Endodermal cell (in vitro differentiated cells): ENCODE data around the gene TCOF1. TPM values are rescaled to one million over a fixed set of nuclear protein-coding genes. Genes with fewer than 3 reads are reported as not detected.

Experiments used
- DNase-seq: peaks from one replicate; pipeline ENCODE4 v3.0.0-alpha.2; 2017
- H3K27ac ChIP-seq: 2 replicates; pipeline ENCODE4 v1.5.1; 2013; ENCODE audit warnings: mild to moderate bottlenecking, low read depth, low read length, moderate library complexity
- H3K27me3 ChIP-seq: 2 replicates; pipeline ENCODE4 v1.6.1; 2013; ENCODE audit warnings: mild to moderate bottlenecking, low read length, moderate library complexity; ENCODE audit not compliant: insufficient read depth, control insufficient read depth, poor library complexity, severe bottlenecking
- H3K36me3 ChIP-seq: 2 replicates; pipeline ENCODE4 v1.7.0; 2013; ENCODE audit warnings: mild to moderate bottlenecking, low read length, moderate library complexity; ENCODE audit not compliant: control insufficient read depth, insufficient read depth
- H3K4me1 ChIP-seq: one replicate; pipeline ENCODE4 v1.7.0; 2013; ENCODE audit warnings: low read length; ENCODE audit not compliant: control insufficient read depth, insufficient read depth
- H3K4me3 ChIP-seq: 2 replicates; pipeline ENCODE4 v1.5.1; 2013; ENCODE audit warnings: mild to moderate bottlenecking, low read length, moderate library complexity
- H3K9ac ChIP-seq: 2 replicates; pipeline ENCODE4 v1.6.1; 2013; ENCODE audit warnings: mild to moderate bottlenecking, low read length, moderate library complexity; ENCODE audit not compliant: poor library complexity, severe bottlenecking; ENCODE audit errors: extremely low read depth
- H3K9me3 ChIP-seq: 2 replicates; pipeline ENCODE4 v1.6.1; 2013; ENCODE audit warnings: mild to moderate bottlenecking, low read length, moderate library complexity; ENCODE audit not compliant: control insufficient read depth
- H3K27ac Mint-ChIP-seq: 2 replicates; pipeline ENCODE4 v1.8.0; 2020; ENCODE audit warnings: mixed read lengths
- H3K27me3 Mint-ChIP-seq: 2 replicates; pipeline ENCODE4 v1.8.0; 2021; ENCODE audit warnings: mild to moderate bottlenecking, mixed read lengths; ENCODE audit not compliant: insufficient read depth
- H3K36me3 Mint-ChIP-seq: 2 replicates; pipeline ENCODE4 v1.8.0; 2020; ENCODE audit warnings: low read depth, mixed read lengths
- H3K4me1 Mint-ChIP-seq: 2 replicates; pipeline ENCODE4 v1.8.0; 2020; ENCODE audit warnings: mixed read lengths
- H3K4me3 Mint-ChIP-seq: 2 replicates; pipeline ENCODE4 v1.8.0; 2020; ENCODE audit warnings: mild to moderate bottlenecking, moderate library complexity, mixed read lengths
- H3K9me3 Mint-ChIP-seq: 2 replicates; pipeline ENCODE4 v1.8.0; 2020; ENCODE audit warnings: mild to moderate bottlenecking, mixed read lengths
- CTCF ChIP-seq: fragments of 200-600 bp; sonication (generic); conservative IDR thresholded peaks from 2 replicates; pipeline ENCODE4 v1.5.0; 2021; ENCODE audit warnings: antibody characterized with exemption, mild to moderate bottlenecking
- WGBS, 2 experiments: methylation state at CpG; one replicate each; pipeline versions ENCODE4 v1.1.5 to v1.1.7; 2013; ENCODE audit warnings: missing lambda C conversion rate in 2 of 2, mixed read lengths in 1 of 2; ENCODE audit not compliant: insufficient coverage in 1 of 2, insufficient read length in 1 of 2; 5-methylcytosine and 5-hydroxymethylcytosine counted together
- total RNA-seq, 2 donors: library from RNA; stranded (reverse); fragmentation: NEBNext Ultra II Directional in 1 of 2; extraction: Animal tissue kit (Norgen Biotek cat#: 25700) in 1 of 2; gene quantifications; 2 replicates in 1 of 2; 3 replicates in 1 of 2; pipeline ENCODE4 v1.2.1, GENCODE V29; 2021

The TCOF1 gene
- total RNA-seq, 2 donors from 2014 or later = 88.8 to 107 TPM

- H3K27ac Mint-ChIP-seq = no peak overlapping the region
- Histone ChIP-seq H3K9ac (no peak overlapping the region), H3K9me3 (no peaks in the 10 kb centered on the region), H3K27ac (no peak overlapping the region), H3K4me3 (no peak overlapping the region), H3K36me3 (no peaks in the 10 kb centered on the region), H3K27me3 (no peaks in the 10 kb centered on the region), H3K4me1 (no peaks in the 10 kb centered on the region)
- TF ChIP-seq CTCF = no peak
- DNase-seq = no peak
- 96 to 97% methylated on average over 4 to 6 of the region's 6 CpGs for WGBS, 2 experiments
- peaks cover 7% of the 10 kb centered on the region for H3K4me1 Mint-ChIP-seq
- H3K27me3 Mint-ChIP-seq = peaks cover 5% of the 10 kb centered on the region
- no peak overlapping the region for H3K4me3 Mint-ChIP-seq
- no peaks in the 10 kb centered on the region for H3K9me3 Mint-ChIP-seq
- H3K36me3 Mint-ChIP-seq = no peaks in the 10 kb centered on the region
Measured at GRCh38 chr5:150323092-150323491, 34.4 kb upstream of the TCOF1 start.

GRCh38 chr5:150323819-150324218 is 33.7 kb upstream of the TCOF1 start:
- H3K4me3 Mint-ChIP-seq = no peak overlapping the region
- 82 to 86% methylated on average over 4 to 8 of the region's 8 CpGs for WGBS, 2 experiments
- no peak overlapping the region for H3K27ac Mint-ChIP-seq
- H3K27ac ChIP-seq = no peak overlapping the region
- no peak for TF ChIP-seq CTCF
- no peaks in the 10 kb centered on the region for H3K36me3 ChIP-seq
- H3K9ac ChIP-seq = no peak overlapping the region
- no peak for DNase-seq
- H3K4me1 ChIP-seq = no peaks in the 10 kb centered on the region
- H3K27me3 Mint-ChIP-seq = peaks cover under 1% of the 10 kb centered on the region
- H3K9me3 Mint-ChIP-seq = no peaks in the 10 kb centered on the region
- H3K27me3 ChIP-seq = no peaks in the 10 kb centered on the region
- H3K36me3 Mint-ChIP-seq = no peaks in the 10 kb centered on the region
- H3K4me1 Mint-ChIP-seq = no peaks in the 10 kb centered on the region
- no peaks in the 10 kb centered on the region for H3K9me3 ChIP-seq
- no peak overlapping the region for H3K4me3 ChIP-seq

GRCh38 chr5:150325426-150325825 is 32.1 kb upstream of the TCOF1 start:
- Histone ChIP-seq H3K4me3 (no peak overlapping the region), H3K27ac (no peak overlapping the region), H3K36me3 (no peaks in the 10 kb centered on the region), H3K9me3 (no peaks in the 10 kb centered on the region), H3K9ac (no peak overlapping the region), H3K4me1 (no peaks in the 10 kb centered on the region), H3K27me3 (no peaks in the 10 kb centered on the region)
- H3K4me1 Mint-ChIP-seq = no peaks in the 10 kb centered on the region
- H3K27me3 Mint-ChIP-seq = peaks cover 9% of the 10 kb centered on the region
- DNase-seq = no peak
- no peaks in the 10 kb centered on the region for H3K9me3 Mint-ChIP-seq
- 92 to 93% methylated on average over 3 to 4 of the region's 4 CpGs for WGBS, 2 experiments
- H3K27ac Mint-ChIP-seq = no peak overlapping the region
- H3K4me3 Mint-ChIP-seq = no peak overlapping the region
- TF ChIP-seq CTCF = no peak
- no peaks in the 10 kb centered on the region for H3K36me3 Mint-ChIP-seq
